Measurements from ENCODE around the gene APOL1. TPM values are rescaled to one million over a fixed set of nuclear protein-coding genes. Genes with fewer than 3 reads are reported as not detected.
"Not testable (repeated sequence)": the region's sequence is repeated elsewhere in the genome, so short reads cannot be mapped to it uniquely, and the experiment has no call there.

The APOL1 gene
- total RNA-seq, 1 donor from 2014 or later, result 1.7 TPM

GRCh38 chr22:36267896-36268485, 15.1 kb downstream of the APOL1 start:
- no peaks in the 10 kb centered on the region for H3K36me3 Mint-ChIP-seq
- H3K27ac Mint-ChIP-seq, result no peak overlapping the region
- peaks cover 13% of the 10 kb centered on the region for H3K9me3 Mint-ChIP-seq
- TF ChIP-seq, protein P1, sequence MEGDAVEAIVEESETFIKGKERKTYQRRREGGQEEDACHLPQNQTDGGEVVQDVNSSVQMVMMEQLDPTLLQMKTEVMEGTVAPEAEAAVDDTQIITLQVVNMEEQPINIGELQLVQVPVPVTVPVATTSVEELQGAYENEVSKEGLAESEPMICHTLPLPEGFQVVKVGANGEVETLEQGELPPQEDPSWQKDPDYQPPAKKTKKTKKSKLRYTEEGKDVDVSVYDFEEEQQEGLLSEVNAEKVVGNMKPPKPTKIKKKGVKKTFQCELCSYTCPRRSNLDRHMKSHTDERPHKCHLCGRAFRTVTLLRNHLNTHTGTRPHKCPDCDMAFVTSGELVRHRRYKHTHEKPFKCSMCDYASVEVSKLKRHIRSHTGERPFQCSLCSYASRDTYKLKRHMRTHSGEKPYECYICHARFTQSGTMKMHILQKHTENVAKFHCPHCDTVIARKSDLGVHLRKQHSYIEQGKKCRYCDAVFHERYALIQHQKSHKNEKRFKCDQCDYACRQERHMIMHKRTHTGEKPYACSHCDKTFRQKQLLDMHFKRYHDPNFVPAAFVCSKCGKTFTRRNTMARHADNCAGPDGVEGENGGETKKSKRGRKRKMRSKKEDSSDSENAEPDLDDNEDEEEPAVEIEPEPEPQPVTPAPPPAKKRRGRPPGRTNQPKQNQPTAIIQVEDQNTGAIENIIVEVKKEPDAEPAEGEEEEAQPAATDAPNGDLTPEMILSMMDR (IDR thresholded peaks at IDR 0.05; ENCODE audit: unreplicated experiment), result no peak
- DNase-seq (ENCODE audit: low spot score in 2 of 2, unreplicated experiment in 2 of 2), result no peak
- no peak overlapping the region for H3K4me3 Mint-ChIP-seq
- H3K27me3 Mint-ChIP-seq (ENCODE audit: low read depth), result no peaks in the 10 kb centered on the region
- H3K4me1 Mint-ChIP-seq, result peaks cover 11% of the 10 kb centered on the region

GRCh38 chr22:36271231-36271630, 18.3 kb downstream of the APOL1 start:
- H3K9me3 Mint-ChIP-seq, result peaks cover 16% of the 10 kb centered on the region
- not testable (repeated sequence) for H3K36me3 Mint-ChIP-seq; H3K27me3 Mint-ChIP-seq (ENCODE audit: low read depth); H3K4me1 Mint-ChIP-seq; H3K27ac Mint-ChIP-seq; DNase-seq (ENCODE audit: low spot score in 2 of 2, unreplicated experiment in 2 of 2); H3K4me3 Mint-ChIP-seq

DNA sequence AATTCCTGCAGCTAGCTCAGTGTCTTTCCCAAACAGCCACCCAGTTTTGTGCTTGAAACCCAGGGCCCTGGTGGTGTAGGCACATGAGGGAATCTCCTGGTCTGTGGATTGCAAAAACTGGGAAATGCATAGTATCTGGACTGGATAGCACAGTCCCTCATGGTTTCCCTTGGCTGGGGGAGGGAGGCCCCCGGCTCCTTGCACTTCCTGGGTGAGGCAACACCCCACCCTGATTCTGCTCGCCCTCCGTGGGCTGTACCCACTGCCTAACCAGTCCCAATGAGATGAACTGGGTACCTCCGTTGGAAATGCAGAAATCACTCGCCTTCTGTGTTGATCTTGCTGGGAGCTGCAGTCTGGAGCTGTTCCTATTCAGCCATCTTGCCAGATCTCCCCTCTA, 19.0 kb downstream of the APOL1 start:
- H3K27ac Mint-ChIP-seq, result not testable (repeated sequence)

GRCh38 chr22:36274531-36274930, 21.6 kb downstream of the APOL1 start:
- TF ChIP-seq, protein P1 (IDR thresholded peaks at IDR 0.05; ENCODE audit: unreplicated experiment), result no peak
- peaks cover 9% of the 10 kb centered on the region for H3K9me3 Mint-ChIP-seq
- no peak for DNase-seq (ENCODE audit: low spot score in 2 of 2, unreplicated experiment in 2 of 2)
- peaks cover 4% of the 10 kb centered on the region for H3K4me1 Mint-ChIP-seq
- H3K27me3 Mint-ChIP-seq (ENCODE audit: low read depth), result no peaks in the 10 kb centered on the region
- H3K27ac Mint-ChIP-seq, result no peak overlapping the region
- peaks cover 4% of the 10 kb centered on the region for H3K36me3 Mint-ChIP-seq
- no peak overlapping the region for H3K4me3 Mint-ChIP-seq

More for the DNA sequence above, 19.0 kb downstream of the APOL1 start:
- peaks cover 16% of the 10 kb centered on the region for H3K9me3 Mint-ChIP-seq
- H3K4me3 Mint-ChIP-seq; H3K36me3 Mint-ChIP-seq; H3K4me1 Mint-ChIP-seq; H3K27me3 Mint-ChIP-seq (ENCODE audit: low read depth); DNase-seq (ENCODE audit: low spot score in 2 of 2, unreplicated experiment in 2 of 2): not testable (repeated sequence)

DNA sequence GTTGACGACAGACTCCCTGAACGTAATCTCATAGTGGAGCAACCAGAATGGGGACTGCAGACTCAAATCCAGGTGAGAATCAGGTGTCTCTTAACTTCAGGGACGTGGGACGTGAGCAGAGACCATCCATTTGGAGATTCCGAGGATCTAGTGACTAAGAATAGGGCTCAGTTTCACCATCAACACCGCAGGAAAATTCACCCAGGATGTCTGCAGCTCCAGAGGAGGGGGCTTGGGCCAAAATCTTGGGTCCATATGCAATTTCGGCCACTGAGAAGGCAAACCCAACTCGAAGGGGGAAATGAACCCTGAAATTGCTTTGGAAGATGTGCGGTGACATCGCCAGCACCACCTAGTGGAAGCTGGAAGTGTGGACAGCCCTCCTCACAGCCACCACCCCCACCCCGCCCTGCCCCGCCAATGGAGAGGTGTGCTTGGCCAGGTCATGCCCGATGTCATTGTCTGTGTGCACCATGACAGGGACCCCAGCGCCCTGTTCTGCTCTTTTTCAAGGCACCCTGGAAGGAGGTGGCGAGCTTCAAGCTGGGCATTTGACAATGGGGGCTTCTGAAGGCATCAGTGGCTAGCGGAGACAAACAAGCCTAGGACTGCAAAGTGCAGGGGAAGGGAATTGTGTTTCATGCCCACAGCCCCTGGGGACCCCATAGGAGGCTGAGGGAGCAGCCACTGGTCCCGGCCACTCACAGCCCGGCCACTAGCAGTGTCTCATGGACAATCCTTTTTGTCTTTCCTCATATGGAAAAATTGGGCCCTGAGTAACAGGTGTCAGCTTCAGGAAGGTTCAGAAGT, 24.8 kb downstream of the APOL1 start:
- no peak for DNase-seq (ENCODE audit: low spot score in 2 of 2, unreplicated experiment in 2 of 2)
- H3K4me3 Mint-ChIP-seq, result no peak overlapping the region
- H3K36me3 Mint-ChIP-seq, result peaks cover 19% of the 10 kb centered on the region
- H3K27ac Mint-ChIP-seq, result no peak overlapping the region
- TF ChIP-seq, protein P1 (IDR thresholded peaks at IDR 0.05; ENCODE audit: unreplicated experiment), result peak; percentile 75
- H3K27me3 Mint-ChIP-seq (ENCODE audit: low read depth), result no peaks in the 10 kb centered on the region
- H3K4me1 Mint-ChIP-seq, result no peaks in the 10 kb centered on the region
- peaks cover 4% of the 10 kb centered on the region for H3K9me3 Mint-ChIP-seq

- Mint-ChIP-seq H3K36me3 (peaks cover 25% of the 10 kb centered on the region), H3K4me1 (no peaks in the 10 kb centered on the region), H3K9me3 (peaks cover 4% of the 10 kb centered on the region), H3K27me3 (ENCODE audit: low read depth) (no peaks in the 10 kb centered on the region), H3K4me3 (no peak overlapping the region), H3K27ac (no peak overlapping the region)
- DNase-seq (ENCODE audit: low spot score in 2 of 2, unreplicated experiment in 2 of 2), result no peak
- TF ChIP-seq, protein P1 (IDR thresholded peaks at IDR 0.05; ENCODE audit: unreplicated experiment), result no peak
Observed at GRCh38 chr22:36279219-36279666, 26.3 kb downstream of the APOL1 start.
